T-cell (primary cell): ENCODE data around the gene MTARC2. TPM values are rescaled to one million over a fixed set of nuclear protein-coding genes. Genes with fewer than 3 reads are reported as not detected.

Experiments used
- ATAC-seq, 4 experiments: fragments of 200-7000 bp in 3 of 4; fragments of 150-1000 bp in 1 of 4; cut with Tn5 transposase; replicated peaks in 1 of 4; 1 replicate in 3 of 4; 2 replicates in 1 of 4; pipeline ENCODE4 v1.10.0; 2021; ENCODE audit warnings: moderate library complexity in 3 of 4, mild to moderate bottlenecking in 2 of 4, moderate number of reproducible peaks in 1 of 4
- CTCF ChIA-PET, 2 donors: fragments of 300-600 bp; sonication (Branson Sonifier 250); formaldehyde crosslinking; loops; one replicate each; lab custom pipeline; 2022; ENCODE audit warnings: antibody characterized with exemption in 2 of 2; lab: Charles Lee
- POLR2A ChIA-PET, 2 donors: fragments of 300-600 bp; sonication (Branson Sonifier 250); formaldehyde crosslinking; loops; one replicate each; lab custom pipeline; 2022; ENCODE audit warnings: antibody characterized with exemption in 2 of 2; lab: Charles Lee
- DNase-seq, 35 experiments: peaks; one replicate each; pipeline versions ENCODE4 v3.0.0 to v3.0.0-alpha.2; 2013 to 2023
- H3K27ac ChIP-seq: one replicate; pipeline ENCODE4 v1.5.1; 2013; ENCODE audit warnings: low read length
- H3K27me3 ChIP-seq, 2 experiments: replicated peaks in 1 of 2; 1 replicate in 1 of 2; 2 replicates in 1 of 2; pipeline versions ENCODE4 v1.6.1 to v1.7.0; 2013; ENCODE audit warnings: low read length in 1 of 2, mixed read lengths in 1 of 2; ENCODE audit not compliant: control insufficient read depth in 2 of 2, insufficient read depth in 2 of 2; ENCODE audit errors: extremely low read depth in 1 of 2
- H3K36me3 ChIP-seq, 2 donors: 1 replicate in 1 of 2; 2 replicates in 1 of 2; pipeline versions ENCODE4 v1.6.1 to v1.7.0; 2013; ENCODE audit warnings: low read length in 1 of 2; ENCODE audit not compliant: control insufficient read depth in 2 of 2, insufficient read depth in 1 of 2; ENCODE audit errors: extremely low read depth in 1 of 2
- H3K4me1 ChIP-seq, 2 experiments: 1 replicate in 1 of 2; 2 replicates in 1 of 2; pipeline versions ENCODE4 v1.6.1 to v1.7.0; 2013; ENCODE audit warnings: low read length in 2 of 2, mixed read lengths in 1 of 2; ENCODE audit not compliant: insufficient read depth in 2 of 2, control insufficient read depth in 1 of 2; ENCODE audit errors: extremely low read depth in 1 of 2
- H3K4me3 ChIP-seq, 2 donors: 1 replicate in 1 of 2; 2 replicates in 1 of 2; pipeline versions ENCODE4 v1.5.1 to v1.7.0; 2013; ENCODE audit warnings: mild to moderate bottlenecking in 2 of 2, low read length in 1 of 2, moderate library complexity in 1 of 2; ENCODE audit not compliant: control insufficient read depth in 1 of 2; ENCODE audit errors: extremely low read depth in 1 of 2
- H3K9me3 ChIP-seq: 2 replicates; pipeline ENCODE4 v1.7.0; 2013
- H3K27ac Mint-ChIP-seq, 2 donors: one replicate each; pipeline ENCODE4 v1.8.0; 2020 to 2021; ENCODE audit warnings: mild to moderate bottlenecking in 2 of 2, mixed read lengths in 2 of 2
- H3K27me3 Mint-ChIP-seq, 2 donors: one replicate each; pipeline ENCODE4 v1.8.0; 2021 to 2022; ENCODE audit warnings: mixed read lengths in 2 of 2
- H3K36me3 Mint-ChIP-seq: one replicate; pipeline ENCODE4 v1.8.0; 2021; ENCODE audit warnings: mixed read lengths
- H3K4me1 Mint-ChIP-seq, 3 donors: one replicate each; pipeline ENCODE4 v1.8.0; 2020 to 2022; ENCODE audit warnings: mixed read lengths in 3 of 3, mild to moderate bottlenecking in 1 of 3
- H3K4me3 Mint-ChIP-seq, 3 donors: one replicate each; pipeline ENCODE4 v1.8.0; 2020 to 2022; ENCODE audit warnings: mild to moderate bottlenecking in 3 of 3, mixed read lengths in 3 of 3, moderate library complexity in 3 of 3
- H3K9me3 Mint-ChIP-seq, 3 donors: one replicate each; pipeline ENCODE4 v1.8.0; 2020 to 2022; ENCODE audit warnings: mixed read lengths in 3 of 3
- WGBS: methylation state at CpG from one replicate; pipeline ENCODE4 v1.1.5; 2013; ENCODE audit warnings: missing lambda C conversion rate; ENCODE audit not compliant: insufficient coverage; 5-methylcytosine and 5-hydroxymethylcytosine counted together
- total RNA-seq, 35 experiments: library from RNA in 6 of 35; stranded (reverse) in 6 of 35; fragments of 120-200 nt in 1 of 35; gene quantifications; one replicate each; pipeline versions ENCODE4 v1.2.1 to v1.2.4 and lab custom pipeline; 2013 to 2026

Gene MTARC2
- total RNA-seq, 5 donors from 2014 or later (not counting 1 experiment from before 2014, with no cell fraction given) = 0.33 to 0.47 (median 0.41) TPM; not detected in 2

DNA sequence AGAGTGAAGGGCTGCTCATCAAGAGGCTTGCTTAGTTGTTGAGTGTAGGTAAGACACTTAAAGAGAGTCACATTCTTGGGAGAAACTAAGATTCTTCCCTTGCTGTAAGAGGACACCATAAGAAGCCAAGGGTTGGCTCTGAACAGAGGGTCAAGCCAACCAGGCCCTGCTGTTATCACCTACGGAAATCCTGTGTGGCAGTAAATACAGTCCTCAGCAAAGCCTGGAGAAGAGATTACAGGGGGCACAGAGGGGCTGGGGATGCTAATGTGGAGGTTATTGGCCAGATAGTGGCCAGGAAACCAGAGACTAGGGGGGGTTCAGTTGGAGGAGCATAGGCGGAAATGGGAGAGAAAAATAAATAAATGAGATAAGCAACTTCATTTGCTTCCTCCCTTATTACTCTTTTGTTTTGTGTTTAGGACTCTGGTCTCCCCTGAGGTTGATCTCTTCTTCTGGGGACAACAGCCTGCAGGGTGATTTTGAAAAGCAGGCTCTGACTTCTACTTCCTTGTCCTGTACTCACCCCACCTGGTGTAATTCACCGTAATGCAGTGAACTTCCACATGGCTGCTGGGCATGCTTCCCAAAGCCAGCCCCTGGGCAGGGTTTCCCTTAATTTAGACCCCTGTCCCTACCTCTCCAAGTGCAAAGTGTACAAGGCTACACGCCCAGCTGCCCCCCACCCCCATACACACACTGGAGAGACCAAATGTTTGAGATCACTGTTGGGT is 79.5 kb downstream of the MTARC2 start:
- 83% methylated on average over 2 of the region's 4 CpGs for WGBS
- peaks cover 0 to 4% of the 10 kb centered on the region in 2 experiments for H3K27me3 ChIP-seq
- Mint-ChIP-seq H3K27me3 (peaks cover 21 to 25% of the 10 kb centered on the region in 2 donors), H3K9me3 (no peaks in the 10 kb centered on the region), H3K4me3 (no peak overlapping the region), H3K27ac (no peak overlapping the region), H3K36me3 (no peaks in the 10 kb centered on the region), H3K4me1 (no peaks in the 10 kb centered on the region)
- H3K9me3 ChIP-seq = no peaks in the 10 kb centered on the region
- POLR2A ChIA-PET = no interaction called here
- no peak overlapping the region for H3K27ac ChIP-seq
- no peak overlapping the region for H3K4me3 ChIP-seq
- CTCF ChIA-PET = no interaction called here
- no peak for DNase-seq
- no peak for ATAC-seq
- no peaks in the 10 kb centered on the region for H3K36me3 ChIP-seq
- H3K4me1 ChIP-seq = no peaks in the 10 kb centered on the region

DNA sequence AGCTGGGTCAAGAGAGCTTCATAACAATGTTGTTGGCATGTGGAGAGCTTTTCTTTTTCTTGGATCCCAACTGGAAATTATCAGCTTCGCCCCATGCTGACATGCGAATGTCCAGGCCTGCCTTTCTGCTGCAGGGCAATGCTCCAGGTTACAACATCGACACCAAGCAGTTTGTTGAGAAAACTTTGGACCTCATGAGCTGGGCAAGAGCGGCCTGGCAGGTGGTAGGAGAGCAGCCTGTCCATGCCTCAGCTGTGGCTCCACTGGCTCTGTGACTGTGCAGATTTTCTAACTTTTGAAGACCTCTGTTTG is 80.0 kb downstream of the MTARC2 start:
- ATAC-seq = no peak
- H3K4me3 Mint-ChIP-seq = no peak overlapping the region
- 94% methylated on average over 4 of the region's 4 CpGs for WGBS
- POLR2A ChIA-PET = no interaction called here
- Histone ChIP-seq H3K4me1 (no peaks in the 10 kb centered on the region), H3K27me3 (peaks cover 0 to 4% of the 10 kb centered on the region in 2 experiments), H3K9me3 (no peaks in the 10 kb centered on the region), H3K4me3 (no peak overlapping the region), H3K36me3 (no peaks in the 10 kb centered on the region), H3K27ac (no peak overlapping the region)
- peaks cover 21 to 23% of the 10 kb centered on the region in 2 donors for H3K27me3 Mint-ChIP-seq
- H3K9me3 Mint-ChIP-seq = no peaks in the 10 kb centered on the region
- H3K4me1 Mint-ChIP-seq = no peaks in the 10 kb centered on the region
- H3K36me3 Mint-ChIP-seq = no peaks in the 10 kb centered on the region
- no peak for DNase-seq
- H3K27ac Mint-ChIP-seq = no peak overlapping the region
- CTCF ChIA-PET = no interaction called here

DNA sequence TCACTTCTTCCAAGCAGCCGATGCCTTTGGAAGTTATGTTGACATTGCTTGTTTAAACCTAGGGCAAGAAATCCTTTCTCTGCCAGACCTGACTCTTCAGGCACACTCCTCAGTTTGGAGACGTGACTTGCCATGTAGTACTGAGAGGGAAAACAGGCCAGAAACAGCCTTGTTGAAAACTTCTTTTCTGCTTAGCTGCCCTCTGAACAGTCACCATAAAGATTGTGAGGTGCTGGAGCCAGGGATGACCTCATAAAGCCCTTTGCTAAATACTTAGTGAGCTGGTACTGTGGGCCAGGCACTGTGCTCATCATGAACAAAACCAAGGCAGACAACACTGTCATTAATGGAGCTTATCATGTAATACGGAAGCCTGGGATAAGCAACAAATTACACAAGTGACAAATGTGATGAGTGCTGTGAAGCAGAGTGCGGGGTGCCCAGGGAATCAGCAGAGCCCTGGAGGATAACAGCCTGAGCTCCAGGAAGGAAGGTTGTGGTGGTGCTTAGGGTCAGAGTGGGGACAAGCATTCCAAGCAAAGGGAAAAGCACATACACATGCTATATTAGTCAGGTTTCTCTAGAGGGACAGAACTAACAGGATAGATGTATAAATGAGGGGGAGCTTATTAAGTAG is 80.9 kb downstream of the MTARC2 start:
- ATAC-seq (no peak), DNase-seq (no peak)
- Histone ChIP-seq H3K27ac (no peak overlapping the region), H3K36me3 (no peaks in the 10 kb centered on the region), H3K9me3 (no peaks in the 10 kb centered on the region), H3K4me3 (no peak overlapping the region), H3K27me3 (peaks cover 0 to 4% of the 10 kb centered on the region in 2 experiments), H3K4me1 (no peaks in the 10 kb centered on the region)
- no peaks in the 10 kb centered on the region for H3K4me1 Mint-ChIP-seq
- H3K4me3 Mint-ChIP-seq = no peak overlapping the region
- ChIA-PET POLR2A (no interaction called here), CTCF (no interaction called here)
- 94% methylated on average over 3 of the region's 4 CpGs for WGBS
- H3K36me3 Mint-ChIP-seq = no peaks in the 10 kb centered on the region
- H3K27ac Mint-ChIP-seq = no peak overlapping the region
- no peaks in the 10 kb centered on the region for H3K9me3 Mint-ChIP-seq
- peaks cover 19 to 23% of the 10 kb centered on the region in 2 donors for H3K27me3 Mint-ChIP-seq

DNA sequence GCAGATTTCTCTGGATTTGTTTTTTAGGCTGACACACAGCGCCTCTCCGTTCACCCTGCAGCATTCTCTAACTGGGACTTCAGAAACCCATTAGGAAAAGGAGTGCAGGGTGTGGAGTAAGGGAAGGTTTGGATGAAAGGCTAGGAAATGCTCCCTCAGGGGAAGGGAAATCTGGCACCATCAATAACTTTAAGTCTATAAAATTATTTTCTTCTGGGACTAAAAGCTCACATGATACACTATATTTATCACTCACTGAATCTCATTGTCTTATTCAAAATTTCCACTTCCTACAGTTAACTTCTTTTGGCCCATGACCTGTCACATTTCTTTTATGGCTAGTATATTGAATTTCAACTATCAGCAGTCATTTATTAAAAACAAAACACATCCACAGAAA is 85.3 kb downstream of the MTARC2 start:
- Mint-ChIP-seq H3K4me1 (no peaks in the 10 kb centered on the region), H3K27ac (no peak overlapping the region), H3K9me3 (no peaks in the 10 kb centered on the region), H3K4me3 (no peak overlapping the region), H3K36me3 (no peaks in the 10 kb centered on the region), H3K27me3 (peaks cover 0 to 13% of the 10 kb centered on the region in 2 donors)
- no peak for ATAC-seq
- CTCF ChIA-PET = no interaction called here
- Histone ChIP-seq H3K27ac (no peak overlapping the region), H3K9me3 (no peaks in the 10 kb centered on the region), H3K36me3 (no peaks in the 10 kb centered on the region), H3K4me1 (no peaks in the 10 kb centered on the region), H3K4me3 (no peak overlapping the region), H3K27me3 (no peaks in the 10 kb centered on the region)
- no peak for DNase-seq
- WGBS = 100% methylated on average over 2 of the region's 2 CpGs
- POLR2A ChIA-PET = no interaction called here

Other genes with a start within 250 kb of the MTARC2 start
- gene MARK1, start 220.2 kb upstream of the MTARC2 start, total RNA-seq = not detected
- 1 to 10 TPM in 4 of 5 donors, under 1 TPM in 1; 0.45 to 1.6 (median 1.3) TPM for gene C1orf115, start 58.0 kb upstream of the MTARC2 start, total RNA-seq
- gene MTARC1, start 38.6 kb downstream of the MTARC2 start, total RNA-seq = under 1 TPM in 2 of 5 donors, not detected in 3; 0.03 to 0.09 TPM
- under 1 TPM in 4 of 5 donors, not detected in 1; 0.18 to 0.46 (median 0.37) TPM for gene HLX, start 131.1 kb downstream of the MTARC2 start, total RNA-seq